SK-N-SH (cell line): ENCODE results near the gene AP1S3. TPM values are rescaled to one million over a fixed set of nuclear protein-coding genes. Genes with fewer than 3 reads are reported as not detected.

Source experiments
- CTCF ChIA-PET: fragments of 300-600, 350-600 bp; formaldehyde crosslinking; extraction: SDS; loops from one replicate; lab custom pipeline; 2021; lab: Yijun Ruan, JAX
- POLR2A ChIA-PET: fragments of 350-600 bp; sonication (Branson Sonifier 250); formaldehyde crosslinking; extraction: SDS; loops from one replicate; lab custom pipeline; 2020; ENCODE audit warnings: antibody characterized with exemption, inconsistent platforms; lab: Yijun Ruan, JAX
- DNase-seq: peaks from one replicate; pipeline ENCODE4 v3.0.0; 2012
- H2AFZ ChIP-seq: fragments of 200-600 bp; sonication (generic); 2 replicates; pipeline ENCODE4 v1.8.1; 2016; ENCODE audit warnings: antibody characterized with exemption, mild to moderate bottlenecking, low read depth
- H3F3A ChIP-seq: fragments of 200-600 bp; sonication (generic); replicated peaks from 2 replicates; pipeline ENCODE3; 2016; ENCODE audit warnings: antibody characterized with exemption, mild to moderate bottlenecking; ENCODE audit not compliant: insufficient read depth
- H3K27ac ChIP-seq, 2 experiments: fragments of 200-500 bp in 1 of 2; fragments of 200-600 bp in 1 of 2; sonication (Bioruptor generic) in 1 of 2; sonication (generic), shearing (Covaris generic) in 1 of 2; 2 replicates each; pipeline versions ENCODE4 v1.5.1 to v1.6.1; 2014 to 2016; ENCODE audit warnings: low read depth in 2 of 2, inconsistent platforms in 1 of 2, low read length in 1 of 2, mild to moderate bottlenecking in 1 of 2, mixed read lengths in 1 of 2
- H3K27me3 ChIP-seq: fragments of 200-600 bp; sonication (generic), shearing (Covaris generic); 2 replicates; pipeline ENCODE4 v1.6.1; 2016; ENCODE audit warnings: mixed run types; ENCODE audit not compliant: insufficient read depth
- H3K36me3 ChIP-seq, 2 experiments: fragments of 200-500 bp in 1 of 2; fragments of 200-600 bp in 1 of 2; sonication (Bioruptor generic) in 1 of 2; sonication (generic) in 1 of 2; replicated peaks in 1 of 2; 2 replicates each; pipeline versions ENCODE3 to v1.5.1; 2014 to 2016; ENCODE audit warnings: low read length in 1 of 2, mild to moderate bottlenecking in 1 of 2; ENCODE audit not compliant: insufficient read depth in 2 of 2, control insufficient read depth in 1 of 2
- H3K4me1 ChIP-seq, 2 experiments: fragments of 200-500 bp in 1 of 2; fragments of 200-600 bp in 1 of 2; sonication (Bioruptor generic) in 1 of 2; sonication (generic), shearing (Covaris generic) in 1 of 2; 2 replicates each; pipeline versions ENCODE4 v1.5.1 to v1.6.1; 2014 to 2016; ENCODE audit warnings: low read depth in 1 of 2, low read length in 1 of 2, mixed run types in 1 of 2; ENCODE audit not compliant: insufficient read depth in 2 of 2, control insufficient read depth in 1 of 2
- H3K4me2 ChIP-seq: fragments of 200-600 bp; sonication (generic), shearing (Covaris generic); 2 replicates; pipeline ENCODE4 v1.6.1; 2017; ENCODE audit warnings: mixed run types
- H3K4me3 ChIP-seq, 2 experiments: fragments of 200-500 bp in 1 of 2; fragments of 200-600 bp in 1 of 2; sonication (Bioruptor generic) in 1 of 2; sonication (generic), shearing (Covaris generic) in 1 of 2; 2 replicates each; pipeline versions ENCODE4 v1.5.1 to v1.8.1; 2014 to 2016; ENCODE audit warnings: low read depth in 2 of 2, inconsistent platforms in 1 of 2, low read length in 1 of 2, mild to moderate bottlenecking in 1 of 2, mixed read lengths in 1 of 2, moderate library complexity in 1 of 2
- H3K79me2 ChIP-seq: fragments of 200-600 bp; sonication (generic); 2 replicates; pipeline ENCODE4 v1.8.1; 2017; ENCODE audit warnings: mild to moderate bottlenecking; ENCODE audit not compliant: insufficient read depth
- H3K9ac ChIP-seq: fragments of 200-600 bp; sonication (generic); 2 replicates; pipeline ENCODE4 v1.6.1; 2017; ENCODE audit warnings: mixed run types
- H3K9me2 ChIP-seq: fragments of 200-600 bp; sonication (generic); 2 replicates; pipeline ENCODE4 v1.6.1; 2017; ENCODE audit warnings: mixed run types
- H3K9me3 ChIP-seq: fragments of 200-600 bp; sonication (generic); 2 replicates; pipeline ENCODE4 v1.6.1; 2017; ENCODE audit warnings: mixed run types, mild to moderate bottlenecking, moderate library complexity
- H4K20me1 ChIP-seq: fragments of 200-600 bp; sonication (generic); 2 replicates; pipeline ENCODE4 v1.6.1; 2017; ENCODE audit warnings: mild to moderate bottlenecking, mixed run types; ENCODE audit not compliant: insufficient read depth
- CHD2 ChIP-seq: fragments of 150-350 bp; IDR thresholded peaks from 2 replicates; pipeline ENCODE4 v1.6.1; 2018; ENCODE audit warnings: low read length; ENCODE audit not compliant: partially characterized antibody
- ELF1 ChIP-seq: IDR thresholded peaks from 2 replicates; pipeline ENCODE4 v1.4.0; 2012
- FOSL2 ChIP-seq: IDR thresholded peaks from 2 replicates; pipeline ENCODE4 v1.4.0; 2012; ENCODE audit warnings: low read depth, mild to moderate bottlenecking, moderate library complexity, borderline replicate concordance
- FOXJ3 ChIP-seq: sonication (generic); formaldehyde crosslinking; IDR thresholded peaks from 2 replicates; pipeline ENCODE4 v1.5.1; 2020; ENCODE audit warnings: mild to moderate bottlenecking, missing genetic modification reagents
- GATA2 ChIP-seq: sonication (generic); formaldehyde crosslinking; IDR thresholded peaks from 2 replicates; pipeline ENCODE4 v1.5.0; 2020; ENCODE audit warnings: mild to moderate bottlenecking, missing genetic modification reagents
- IRF3 ChIP-seq: fragments of 150-350 bp; IDR thresholded peaks from 2 replicates; pipeline ENCODE4 v1.6.1; 2016; ENCODE audit warnings: mild to moderate bottlenecking, low read depth, low read length
- JUND ChIP-seq: IDR thresholded peaks from 2 replicates; pipeline ENCODE4 v1.4.0; 2012
- MXI1 ChIP-seq: IDR thresholded peaks from 2 replicates; pipeline ENCODE4 v1.6.1; 2012; ENCODE audit warnings: mild to moderate bottlenecking, low read depth, low read length, improper control_type of control experiment
- NFIC ChIP-seq: IDR thresholded peaks from 2 replicates; pipeline ENCODE4 v1.4.0; 2012; ENCODE audit warnings: borderline replicate concordance
- POLR2AphosphoS5 ChIP-seq: IDR thresholded peaks from 2 replicates; pipeline ENCODE4 v1.6.1; 2012; ENCODE audit warnings: low read depth, low read length
- RAD21 ChIP-seq: IDR thresholded peaks from 2 replicates; pipeline ENCODE4 v1.6.1; 2012; ENCODE audit warnings: mild to moderate bottlenecking, low read length
- RFX5 ChIP-seq: IDR thresholded peaks from 2 replicates; pipeline ENCODE4 v1.6.1; 2012; ENCODE audit warnings: mild to moderate bottlenecking, improper control_type of control experiment, low read length
- TAF1 ChIP-seq: IDR thresholded peaks from 2 replicates; pipeline ENCODE4 v1.6.1; 2012; ENCODE audit warnings: low read depth, mild to moderate bottlenecking, low read length, moderate library complexity, borderline replicate concordance
- TCF12 ChIP-seq: IDR thresholded peaks from 2 replicates; pipeline ENCODE4 v1.4.0; 2012
- TEAD4 ChIP-seq: IDR thresholded peaks from 2 replicates; pipeline ENCODE4 v1.4.0; 2012; ENCODE audit warnings: mild to moderate bottlenecking, borderline replicate concordance; ENCODE audit not compliant: insufficient read depth
- USF1 ChIP-seq: IDR thresholded peaks from 2 replicates; pipeline ENCODE4 v1.4.0; 2012; ENCODE audit warnings: low read depth, borderline replicate concordance
- YY1 ChIP-seq: IDR thresholded peaks from 2 replicates; pipeline ENCODE4 v1.4.0; 2012; ENCODE audit warnings: low read depth, mild to moderate bottlenecking
- WGBS: methylation state at CpG from one replicate; pipeline ENCODE4 v1.1.6; 2017; ENCODE audit warnings: low lambda C conversion rate; 5-methylcytosine and 5-hydroxymethylcytosine counted together
- polyA plus RNA-seq, 3 experiments: library from polyadenylated mRNA; depleted of rRNA; stranded (reverse); fragments of >200 nt; gene quantifications; 2 replicates each; pipeline ENCODE4 v1.2.3, GENCODE V29; 2012
- TF ChIP-seq, protein P1 (sequence below): IDR thresholded peaks from 2 replicates; pipeline ENCODE4; 2012
- TF ChIP-seq, protein P2 (sequence below): fragments of 200-600 bp; sonication (generic); IDR thresholded peaks from 2 replicates; pipeline ENCODE4 v1.6.1; 2017; ENCODE audit warnings: antibody characterized with exemption, mild to moderate bottlenecking, moderate library complexity

AP1S3 gene
- polyA plus RNA-seq, 1 of the 3 experiments (the other 2 are of a cell fraction) = 4.8 TPM

DNA sequence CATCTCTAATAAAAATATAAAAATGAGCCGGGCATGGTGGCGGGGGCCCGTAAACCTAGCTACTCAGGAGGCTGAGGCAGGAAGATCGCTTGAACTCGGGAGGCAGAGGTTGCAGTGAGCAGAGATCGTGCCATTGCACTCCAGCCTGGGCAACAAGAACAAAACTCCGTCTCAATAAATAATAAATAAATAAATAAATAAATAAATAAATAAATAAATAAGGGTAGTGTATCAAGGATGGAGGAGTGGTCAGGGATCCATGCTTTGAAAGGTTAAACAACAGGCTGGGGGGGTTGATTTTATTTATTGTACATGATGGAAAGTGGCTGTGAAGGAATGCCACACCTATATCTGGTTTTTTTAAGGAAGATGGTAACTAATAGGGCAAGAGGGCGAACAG lies 63.2 kb downstream of the AP1S3 start:
- Histone ChIP-seq H3K9ac (no peak overlapping the region), H3F3A (peaks cover 3% of the 10 kb centered on the region), H3K36me3 (peaks cover 0 to 11% of the 10 kb centered on the region in 2 experiments), H3K27ac (no peak overlapping the region), H2AFZ (no peak overlapping the region), H3K4me3 (no peak overlapping the region), H3K79me2 (no peaks in the 10 kb centered on the region), H3K27me3 (no peaks in the 10 kb centered on the region), H4K20me1 (no peaks in the 10 kb centered on the region), H3K9me3 (no peaks in the 10 kb centered on the region), H3K4me1 (peaks cover 0 to 20% of the 10 kb centered on the region in 2 experiments; a peak in 1 of 4 replicates), H3K4me2 (no peak overlapping the region), H3K9me2 (peaks cover 3% of the 10 kb centered on the region; the same call in 1 of the 2 replicates)
- TF ChIP-seq JUND (no peak), IRF3 (no peak), TEAD4 (no peak), CHD2 (no peak), ELF1 (no peak), MXI1 (no peak), GATA2 (CRISPR knock-in tag) (no peak), FOXJ3 (CRISPR knock-in tag) (no peak), USF1 (no peak)
- TF ChIP-seq, protein P1, sequence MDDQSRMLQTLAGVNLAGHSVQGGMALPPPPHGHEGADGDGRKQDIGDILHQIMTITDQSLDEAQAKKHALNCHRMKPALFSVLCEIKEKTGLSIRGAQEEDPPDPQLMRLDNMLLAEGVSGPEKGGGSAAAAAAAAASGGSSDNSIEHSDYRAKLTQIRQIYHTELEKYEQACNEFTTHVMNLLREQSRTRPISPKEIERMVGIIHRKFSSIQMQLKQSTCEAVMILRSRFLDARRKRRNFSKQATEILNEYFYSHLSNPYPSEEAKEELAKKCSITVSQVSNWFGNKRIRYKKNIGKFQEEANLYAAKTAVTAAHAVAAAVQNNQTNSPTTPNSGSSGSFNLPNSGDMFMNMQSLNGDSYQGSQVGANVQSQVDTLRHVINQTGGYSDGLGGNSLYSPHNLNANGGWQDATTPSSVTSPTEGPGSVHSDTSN = no peak
- TF ChIP-seq, protein P2, sequence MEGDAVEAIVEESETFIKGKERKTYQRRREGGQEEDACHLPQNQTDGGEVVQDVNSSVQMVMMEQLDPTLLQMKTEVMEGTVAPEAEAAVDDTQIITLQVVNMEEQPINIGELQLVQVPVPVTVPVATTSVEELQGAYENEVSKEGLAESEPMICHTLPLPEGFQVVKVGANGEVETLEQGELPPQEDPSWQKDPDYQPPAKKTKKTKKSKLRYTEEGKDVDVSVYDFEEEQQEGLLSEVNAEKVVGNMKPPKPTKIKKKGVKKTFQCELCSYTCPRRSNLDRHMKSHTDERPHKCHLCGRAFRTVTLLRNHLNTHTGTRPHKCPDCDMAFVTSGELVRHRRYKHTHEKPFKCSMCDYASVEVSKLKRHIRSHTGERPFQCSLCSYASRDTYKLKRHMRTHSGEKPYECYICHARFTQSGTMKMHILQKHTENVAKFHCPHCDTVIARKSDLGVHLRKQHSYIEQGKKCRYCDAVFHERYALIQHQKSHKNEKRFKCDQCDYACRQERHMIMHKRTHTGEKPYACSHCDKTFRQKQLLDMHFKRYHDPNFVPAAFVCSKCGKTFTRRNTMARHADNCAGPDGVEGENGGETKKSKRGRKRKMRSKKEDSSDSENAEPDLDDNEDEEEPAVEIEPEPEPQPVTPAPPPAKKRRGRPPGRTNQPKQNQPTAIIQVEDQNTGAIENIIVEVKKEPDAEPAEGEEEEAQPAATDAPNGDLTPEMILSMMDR = no peak
- WGBS = 87% methylated on average over 8 of the region's 8 CpGs
- ChIA-PET POLR2A (no interaction called here), CTCF (no interaction called here)
- DNase-seq = no peak

- no peaks in the 10 kb centered on the region for H3K27me3 ChIP-seq
- H3F3A ChIP-seq = peaks cover 3% of the 10 kb centered on the region
- peaks cover 0 to 20% of the 10 kb centered on the region in 2 experiments; a peak in 1 of 4 replicates for H3K4me1 ChIP-seq
- no peaks in the 10 kb centered on the region for H4K20me1 ChIP-seq
- H3K36me3 ChIP-seq = peaks cover 0 to 11% of the 10 kb centered on the region in 2 experiments
- H3K9me3 ChIP-seq = no peaks in the 10 kb centered on the region
- no peak overlapping the region for H3K4me2 ChIP-seq
- H3K27ac ChIP-seq = no peak overlapping the region
- no peak overlapping the region for H3K4me3 ChIP-seq
- peaks cover 3% of the 10 kb centered on the region; the same call in 1 of the 2 replicates for H3K9me2 ChIP-seq
- 81% methylated on average over 3 of the region's 3 CpGs for WGBS
- DNase-seq = no peak
- no peak overlapping the region for H3K9ac ChIP-seq
- ChIA-PET POLR2A (no interaction called here), CTCF (interaction anchor here (0.9 kb wide), 1 partner anchor 26 kb away, joined by 3 read pairs; no protein-coding TSS in a partner anchor)
- no peak overlapping the region for H2AFZ ChIP-seq
- H3K79me2 ChIP-seq = no peaks in the 10 kb centered on the region
- TF ChIP-seq FOXJ3 (CRISPR knock-in tag) = no peak
- no peak for TF ChIP-seq TAF1
- TF ChIP-seq TCF12 = no peak
- no peak for TF ChIP-seq YY1
- no peak for TF ChIP-seq ELF1
- TF ChIP-seq POLR2AphosphoS5 = no peak
- no peak for TF ChIP-seq RFX5
- TF ChIP-seq JUND = no peak
- no peak for TF ChIP-seq RAD21
- no peak for TF ChIP-seq FOSL2
- TF ChIP-seq NFIC = no peak
- no peak for TF ChIP-seq CHD2
- TF ChIP-seq IRF3 = no peak
These were observed 65.0 kb downstream of the AP1S3 start for GRCh38 chr2:223772363-223772762.
